ENCODE measurements around the gene WDR1.

WDR1 gene

DNA sequence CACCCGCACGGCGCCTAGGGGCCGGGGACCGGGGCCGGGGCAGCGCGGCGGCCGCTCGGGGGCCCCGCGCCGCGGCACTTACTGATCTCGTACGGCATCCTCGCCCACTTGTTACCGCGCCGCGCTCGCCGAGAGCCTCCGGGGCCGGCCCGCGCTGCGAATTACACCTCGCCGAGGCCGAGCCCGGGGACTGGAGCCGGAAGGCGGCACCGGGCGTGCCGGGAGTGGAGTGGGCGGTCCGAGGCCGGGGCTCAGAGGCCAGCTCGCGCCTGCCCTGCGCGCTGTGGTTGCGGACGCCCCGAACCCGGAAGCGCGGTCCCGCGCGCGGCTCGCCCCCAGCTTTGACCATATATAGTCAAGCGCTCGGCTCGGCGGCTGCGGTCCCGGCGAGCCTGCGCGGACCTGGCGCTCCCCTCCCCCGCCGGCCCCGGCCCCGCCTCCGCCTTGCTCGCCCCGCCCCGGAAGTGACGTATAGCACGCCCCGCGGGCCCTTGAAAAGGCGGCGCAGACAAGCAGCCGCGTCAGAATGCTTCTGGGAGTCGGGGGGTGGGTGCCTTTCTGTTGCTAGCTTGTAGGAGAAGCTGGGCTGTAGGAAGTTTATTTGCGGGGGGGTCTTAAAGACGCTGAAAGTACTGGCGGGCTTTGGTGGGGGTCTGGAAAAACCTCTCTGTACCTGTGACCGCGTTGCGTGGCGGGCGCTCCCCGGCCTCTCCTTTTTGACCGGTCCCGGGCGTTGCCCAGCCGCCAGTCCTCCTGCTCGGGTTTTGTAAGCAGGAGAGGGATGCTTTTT lies at the start of gene WDR1:
Gene WDR1, minus strand, starts transcription at position 231 of the 790 bp plus-strand sequence. Its CDS starts 133 bp downstream, at position 98.
- peak; percentile 27 for DNase-seq

GRCh38 chr4:10164877-10165283 lies 48.3 kb upstream of the WDR1 start:
- DNase-seq: no peak

DNA sequence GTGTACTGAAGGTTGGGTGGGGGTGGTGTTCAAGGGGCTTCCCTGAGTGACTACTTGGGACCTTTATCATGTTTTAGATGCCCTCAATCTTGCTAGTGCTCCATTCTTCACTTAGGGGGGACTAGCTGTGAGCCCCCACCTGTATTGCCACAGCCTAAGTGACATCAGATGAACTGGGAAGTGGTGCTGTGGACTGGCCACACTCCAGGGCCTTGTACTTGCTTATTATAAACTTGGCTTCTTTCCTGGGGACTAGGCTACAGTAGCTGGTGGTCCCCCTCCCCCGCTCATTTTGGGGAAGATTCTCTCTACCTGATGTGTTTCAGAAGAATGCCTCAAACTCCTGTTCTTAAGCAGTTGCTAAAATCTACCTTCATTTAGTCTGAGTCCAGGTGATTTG lies 46.7 kb upstream of the WDR1 start:
- no peak for DNase-seq

- DNase-seq: no peak
Observed at GRCh38 chr4:10162341-10163000, 45.9 kb upstream of the WDR1 start.

- DNase-seq: no peak
Observed at GRCh38 chr4:10161840-10162239, 45.2 kb upstream of the WDR1 start.

DNA sequence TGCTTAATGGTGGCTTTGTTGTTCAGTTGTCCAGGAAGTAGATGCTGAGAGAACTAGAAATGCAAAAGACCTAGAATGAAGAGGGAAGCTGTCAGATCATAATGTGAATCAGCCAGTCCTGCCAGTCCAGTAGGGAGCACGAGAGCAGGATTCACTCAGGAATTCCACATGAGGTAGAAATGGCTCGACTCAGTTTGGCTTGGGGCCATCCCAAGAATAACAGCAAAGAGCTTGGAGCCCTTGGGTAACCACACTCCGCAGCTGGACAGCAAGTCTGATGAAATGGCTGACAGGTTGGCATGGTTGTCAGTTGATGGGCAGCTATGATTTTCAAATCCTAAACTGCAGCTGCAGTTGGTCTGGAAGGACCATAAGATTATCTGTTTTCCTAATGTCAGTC lies 44.5 kb upstream of the WDR1 start:
- DNase-seq: no peak

DNA sequence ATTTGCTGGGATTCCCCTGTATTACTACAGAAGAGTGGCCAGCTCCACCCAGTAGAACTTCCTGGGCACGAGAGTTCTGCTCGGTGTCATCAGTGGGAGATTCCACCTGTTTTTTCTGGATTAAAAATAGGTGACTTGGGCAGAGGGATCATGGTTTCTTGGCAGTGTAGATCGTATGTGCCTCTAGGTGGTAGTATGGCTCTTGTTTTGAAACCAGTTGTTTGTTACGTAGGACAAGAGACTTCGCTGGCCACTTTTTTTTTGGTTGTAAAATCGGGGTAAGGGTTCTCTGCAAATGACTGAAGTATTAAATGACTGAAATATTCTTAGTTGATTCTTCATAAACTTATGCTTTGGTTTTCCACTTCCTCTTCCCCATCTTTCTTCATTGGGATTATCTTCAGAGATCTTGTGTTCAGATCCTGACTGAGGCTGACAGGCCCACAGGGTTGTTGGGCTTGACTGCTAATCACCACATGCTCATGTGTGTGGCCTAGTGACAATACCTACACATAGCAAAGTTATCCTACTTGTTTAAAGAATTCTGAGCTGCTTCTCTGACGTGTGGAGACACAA lies 43.8 kb upstream of the WDR1 start:
- no peak for DNase-seq

DNA sequence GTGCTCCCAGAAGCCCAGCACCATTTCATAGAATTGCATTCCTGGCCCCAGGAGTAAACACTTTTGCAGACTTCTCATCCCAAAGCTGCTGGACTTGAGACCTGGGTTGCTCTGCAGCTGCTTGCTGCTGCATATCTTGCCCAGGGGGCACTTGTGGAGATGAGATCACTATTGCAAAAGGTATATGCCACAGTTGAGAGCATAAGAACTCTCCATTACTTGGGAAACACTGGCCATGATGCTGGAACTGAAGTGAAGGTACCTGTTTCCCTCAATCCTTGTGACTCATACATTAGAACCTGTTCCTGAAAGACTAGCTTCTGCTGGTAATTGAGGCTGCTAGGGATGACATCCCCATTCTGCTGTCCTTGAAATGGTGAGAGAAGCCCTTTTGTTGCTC lies 43.1 kb upstream of the WDR1 start:
- no peak for DNase-seq

DNA sequence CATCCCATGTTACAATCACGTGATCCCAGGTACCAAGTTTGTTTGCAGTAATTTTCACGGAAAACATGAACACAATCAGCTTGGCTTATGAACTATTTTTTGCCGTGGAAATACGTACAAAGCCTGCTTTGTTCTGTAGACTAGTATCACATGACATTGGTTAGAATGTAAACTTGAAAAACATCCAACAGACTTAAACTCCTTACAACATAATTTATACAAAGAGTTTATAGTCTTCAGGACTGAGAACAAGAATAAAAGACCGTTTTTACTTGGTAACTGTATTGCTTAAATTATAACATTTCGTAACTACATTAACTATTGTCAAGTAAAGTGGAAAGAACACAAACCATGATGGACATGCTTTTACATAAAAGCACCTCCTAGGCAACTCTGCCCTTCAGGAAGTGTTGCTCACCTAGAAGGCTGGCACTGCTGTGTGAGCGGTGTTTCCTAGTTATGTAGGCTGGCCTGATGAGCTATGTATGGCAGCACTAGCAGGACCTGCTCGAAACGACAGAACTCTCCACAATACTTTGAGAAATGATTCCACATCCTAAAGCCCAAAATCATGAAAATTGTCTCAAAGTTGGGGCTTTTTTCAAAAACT lies 41.8 kb upstream of the WDR1 start:
- no peak for DNase-seq

- DNase-seq: peak; percentile 10
Observed at GRCh38 chr4:10157478-10158332, 41.1 kb upstream of the WDR1 start.

DNA sequence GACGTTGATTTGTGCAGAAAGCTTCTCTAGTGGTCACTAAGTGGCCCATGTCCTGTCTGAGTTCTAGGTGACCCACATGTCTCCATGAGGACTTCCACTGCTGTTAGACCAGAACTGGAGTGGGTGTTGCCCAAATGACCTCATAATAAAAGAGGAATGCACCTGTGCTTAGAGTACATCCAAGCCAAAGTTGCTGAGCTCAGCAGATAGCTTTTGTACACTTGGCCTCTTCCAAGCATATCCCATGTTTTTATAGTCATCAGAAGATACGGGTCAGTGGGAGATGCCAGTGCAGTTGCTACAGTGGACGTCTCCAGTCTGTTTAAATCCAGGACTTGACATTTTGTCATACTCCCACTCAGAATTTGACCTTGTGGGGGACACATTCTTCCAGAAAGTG lies 37.6 kb upstream of the WDR1 start:
- DNase-seq: no peak

DNA sequence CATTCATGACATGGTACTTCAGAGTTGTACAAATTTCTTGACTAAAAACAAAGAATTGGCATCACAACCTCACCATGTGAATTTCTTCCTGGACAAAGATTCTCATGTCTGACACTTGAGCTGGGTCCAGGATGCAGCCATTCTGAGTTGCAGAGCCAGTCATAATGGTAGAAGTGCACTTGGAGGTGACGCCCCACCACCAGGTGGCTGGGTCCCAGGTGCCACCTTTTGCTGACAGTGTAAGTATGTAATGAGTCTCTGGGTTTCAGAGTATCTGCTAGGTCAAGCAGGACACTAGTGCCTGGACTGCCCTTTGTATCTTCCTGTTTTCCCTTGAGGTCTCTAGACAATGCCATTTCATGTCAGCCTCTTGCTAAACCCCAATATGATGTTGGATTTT lies 36.6 kb upstream of the WDR1 start:
- no peak for DNase-seq

- DNase-seq: no peak
Observed at GRCh38 chr4:10151182-10151581, 34.6 kb upstream of the WDR1 start.

DNA sequence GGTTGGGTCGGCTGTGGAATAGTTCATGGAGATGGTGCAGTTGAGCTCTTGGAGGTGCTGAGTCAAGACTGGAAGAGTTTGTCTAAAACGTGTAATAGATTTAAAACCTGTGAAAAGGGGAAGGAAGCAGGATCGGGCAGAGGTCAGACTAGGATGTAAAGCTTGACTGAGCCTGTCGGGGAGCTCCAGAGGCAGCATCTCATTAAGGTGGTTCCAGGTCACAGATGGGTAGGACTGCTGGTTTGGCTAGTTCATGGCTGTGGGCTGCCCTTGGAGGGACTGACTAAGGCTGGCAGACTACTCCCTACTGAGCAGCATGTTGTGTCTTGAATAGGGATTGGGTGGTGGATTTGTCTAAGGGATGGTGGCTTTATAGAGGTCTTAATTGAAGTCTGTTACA lies 28.4 kb upstream of the WDR1 start:
- no peak for DNase-seq

DNA sequence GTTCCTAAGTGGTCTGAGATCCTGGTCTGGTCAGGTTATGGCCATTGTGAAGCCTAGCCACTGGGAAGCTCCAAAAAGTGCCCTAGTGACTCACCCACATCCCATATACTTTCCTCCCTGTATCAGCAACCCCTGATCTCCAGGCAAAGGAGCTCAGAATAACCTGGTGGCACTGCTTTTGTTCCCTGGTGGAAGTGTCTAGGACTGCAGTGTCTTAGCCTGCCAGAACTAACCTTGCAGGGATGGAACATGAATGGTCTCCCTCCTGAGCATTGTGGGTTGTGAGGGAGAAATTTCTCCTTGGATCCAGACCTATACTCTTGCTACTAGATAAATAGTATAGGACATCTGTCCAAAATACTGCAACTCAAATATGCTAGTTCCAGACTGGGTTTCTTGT lies 27.9 kb upstream of the WDR1 start:
- DNase-seq: no peak

DNA sequence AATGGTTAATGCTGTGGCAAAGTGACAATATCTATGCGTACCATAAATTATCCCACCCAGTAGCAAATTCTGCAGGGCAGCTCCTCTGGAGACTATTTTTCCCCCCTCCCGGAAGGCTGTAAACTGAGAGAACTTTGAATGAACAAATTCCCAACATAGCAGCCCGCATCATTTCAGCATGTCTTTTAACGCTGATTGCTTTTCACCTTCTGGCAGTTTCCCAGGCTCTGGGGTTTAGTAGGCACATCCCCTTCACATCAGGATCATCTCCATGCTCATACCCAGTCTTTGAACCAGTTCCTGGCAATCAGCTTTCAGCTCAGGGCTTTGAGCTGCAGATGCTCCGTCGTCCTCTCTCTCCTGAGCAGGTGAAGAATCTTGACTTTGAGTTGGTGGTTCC lies 26.6 kb upstream of the WDR1 start:
- DNase-seq: no peak

DNA sequence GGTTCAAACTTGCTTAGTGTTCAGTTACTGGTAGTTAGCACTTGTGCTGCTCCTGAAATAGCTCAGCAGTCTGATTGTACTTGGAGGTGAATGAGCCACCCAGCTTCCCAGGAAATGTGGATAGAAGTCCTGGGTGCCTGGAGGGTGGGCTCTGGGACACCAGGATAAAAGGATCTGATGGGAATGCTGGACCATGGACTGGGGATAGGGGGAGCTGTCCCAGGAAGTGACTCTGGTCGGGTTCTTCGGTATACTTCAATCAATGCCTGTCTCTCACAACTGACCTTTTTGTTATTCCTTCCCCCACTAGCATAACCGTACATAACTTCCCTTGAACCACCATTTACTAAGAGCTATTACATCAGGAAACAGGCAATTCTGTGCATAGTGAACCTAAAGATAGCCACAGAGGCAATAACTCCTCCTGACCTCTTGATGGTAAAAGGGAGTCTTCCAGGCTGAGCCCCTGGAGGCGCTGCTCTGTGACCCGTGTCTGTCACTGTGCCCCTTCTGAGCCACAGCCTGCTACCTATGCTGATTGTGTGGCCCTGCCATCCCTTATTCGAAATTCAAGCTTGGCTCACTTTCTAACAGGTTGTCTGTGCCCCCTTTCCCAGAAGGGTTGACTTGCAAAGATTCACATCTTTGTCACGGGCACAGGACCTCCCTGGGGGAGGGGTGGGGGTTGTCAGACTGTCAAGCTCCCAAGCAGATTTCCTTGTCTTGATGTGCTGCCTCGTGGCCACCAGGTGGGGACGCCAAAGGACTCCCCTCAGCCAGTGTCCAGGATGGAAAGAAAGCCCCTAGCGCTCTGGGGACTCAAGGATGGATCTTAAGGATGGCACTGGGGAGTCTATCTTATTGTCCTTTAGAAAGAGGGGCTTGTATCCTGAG lies 24.5 kb upstream of the WDR1 start:
- no peak for DNase-seq

DNA sequence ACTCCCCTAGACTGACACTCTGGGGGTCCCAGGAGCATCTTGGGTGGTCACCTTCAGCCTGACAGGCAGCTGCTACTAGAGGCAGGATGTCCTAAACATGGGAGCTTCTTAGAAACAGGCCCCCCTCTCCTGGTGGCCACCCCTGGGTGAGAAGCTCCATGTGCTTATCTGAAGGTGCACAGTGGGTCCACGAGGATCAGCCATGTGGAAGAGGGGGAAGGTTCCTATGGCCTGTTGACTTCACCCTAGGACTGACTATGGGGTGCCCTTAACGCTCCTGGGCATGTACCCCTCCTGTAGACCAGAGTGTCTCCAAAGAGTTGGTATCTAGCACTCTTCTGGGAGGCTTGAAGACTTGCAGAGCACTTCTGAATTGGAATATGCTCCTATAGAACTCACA lies 22.9 kb upstream of the WDR1 start:
- no peak for DNase-seq

DNA sequence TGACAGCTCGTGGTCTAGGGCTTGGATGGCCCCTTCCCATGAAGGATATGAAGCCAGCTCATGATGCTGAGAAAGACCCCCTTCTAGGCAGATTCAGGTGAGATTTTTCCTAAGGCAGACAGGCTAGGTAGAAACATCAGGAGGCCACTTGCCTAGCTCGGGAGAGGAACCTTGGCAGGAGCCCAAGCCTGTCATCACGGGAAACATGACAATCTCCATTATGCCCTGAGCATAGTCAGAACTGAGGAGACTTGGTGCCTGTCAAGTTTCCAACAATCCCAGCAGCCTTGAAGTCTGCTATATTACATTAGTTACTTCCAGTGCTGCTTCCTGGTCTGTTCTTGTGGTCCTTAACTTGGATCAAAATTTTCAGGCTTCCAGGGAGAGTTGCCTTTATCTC lies 18.7 kb upstream of the WDR1 start:
- no peak for DNase-seq

DNA sequence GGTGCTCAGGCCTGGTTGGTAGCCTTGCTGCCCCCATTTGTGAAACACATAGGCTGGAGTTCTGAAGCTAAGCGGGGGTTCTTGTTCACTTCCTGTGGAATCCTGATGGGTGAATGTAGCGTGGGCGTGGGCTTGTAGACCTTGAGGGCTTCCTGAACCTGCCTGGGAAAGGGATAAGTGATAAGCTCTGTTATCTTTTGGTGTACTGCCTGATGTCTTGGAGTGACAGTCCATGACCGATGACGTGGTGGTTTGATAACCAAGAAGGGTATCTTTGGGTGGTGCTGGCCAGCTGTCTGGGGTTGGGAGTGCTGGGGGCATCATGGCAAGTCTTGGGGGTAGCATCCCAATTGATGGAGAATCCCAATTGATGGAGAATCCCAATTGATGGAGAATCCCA lies 17.5 kb upstream of the WDR1 start:
- no peak for DNase-seq

GRCh38 chr4:10131202-10131601 lies 14.6 kb upstream of the WDR1 start:
- DNase-seq: no peak
